ENCODE results near the gene WDPCP. TPM values are rescaled to one million over a fixed set of nuclear protein-coding genes. Genes with fewer than 3 reads are reported as not detected.

The WDPCP gene
- total RNA-seq, 1 donor from 2014 or later = 5.7 TPM

- H3K27ac Mint-ChIP-seq (ENCODE audit: unreplicated experiment) = no peak overlapping the region
- DNase-seq (ENCODE audit: low spot score) = no peak
- H3K36me3 Mint-ChIP-seq (ENCODE audit: low read depth, unreplicated experiment) = peaks cover 7% of the 10 kb centered on the region
- no peak overlapping the region for H3K4me3 Mint-ChIP-seq (ENCODE audit: unreplicated experiment)
- peaks cover 13% of the 10 kb centered on the region for H3K9me3 Mint-ChIP-seq (ENCODE audit: unreplicated experiment)
- TF ChIP-seq CTCF (IDR thresholded peaks at IDR 0.05; ENCODE audit: unreplicated experiment) = no peak
- H3K27me3 Mint-ChIP-seq (ENCODE audit: unreplicated experiment) = peaks cover 10% of the 10 kb centered on the region
- no peaks in the 10 kb centered on the region for H3K4me1 Mint-ChIP-seq (ENCODE audit: unreplicated experiment)
Observed at GRCh38 chr2:63522950-63523349, 65.3 kb downstream of the WDPCP start.

DNA sequence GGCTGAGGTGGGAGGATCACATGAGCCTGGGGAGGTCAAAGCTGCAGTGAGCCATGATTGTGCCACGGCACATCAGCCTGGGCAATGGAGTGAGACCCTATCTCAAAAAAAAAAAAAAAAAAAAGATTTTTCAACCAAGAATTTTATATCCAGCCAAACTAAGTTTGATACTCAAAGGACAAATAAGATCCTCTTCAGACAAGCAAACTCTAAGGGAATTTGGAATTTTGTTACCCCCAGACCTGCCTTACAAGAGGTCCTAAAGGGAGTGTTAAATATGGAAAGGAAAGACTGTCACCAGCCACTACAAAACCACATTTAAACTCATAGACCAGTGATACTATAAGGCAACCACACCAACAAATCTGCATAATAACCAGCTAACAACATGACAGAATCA, 67.5 kb downstream of the WDPCP start:
- Mint-ChIP-seq H3K36me3 (ENCODE audit: low read depth, unreplicated experiment) (peaks cover 7% of the 10 kb centered on the region), H3K4me3 (ENCODE audit: unreplicated experiment) (no peak overlapping the region), H3K4me1 (ENCODE audit: unreplicated experiment) (no peaks in the 10 kb centered on the region), H3K27me3 (ENCODE audit: unreplicated experiment) (peaks cover 8% of the 10 kb centered on the region), H3K9me3 (ENCODE audit: unreplicated experiment) (peaks cover 13% of the 10 kb centered on the region), H3K27ac (ENCODE audit: unreplicated experiment) (no peak overlapping the region)
- DNase-seq (ENCODE audit: low spot score) = no peak
- no peak for TF ChIP-seq CTCF (IDR thresholded peaks at IDR 0.05; ENCODE audit: unreplicated experiment)

DNA sequence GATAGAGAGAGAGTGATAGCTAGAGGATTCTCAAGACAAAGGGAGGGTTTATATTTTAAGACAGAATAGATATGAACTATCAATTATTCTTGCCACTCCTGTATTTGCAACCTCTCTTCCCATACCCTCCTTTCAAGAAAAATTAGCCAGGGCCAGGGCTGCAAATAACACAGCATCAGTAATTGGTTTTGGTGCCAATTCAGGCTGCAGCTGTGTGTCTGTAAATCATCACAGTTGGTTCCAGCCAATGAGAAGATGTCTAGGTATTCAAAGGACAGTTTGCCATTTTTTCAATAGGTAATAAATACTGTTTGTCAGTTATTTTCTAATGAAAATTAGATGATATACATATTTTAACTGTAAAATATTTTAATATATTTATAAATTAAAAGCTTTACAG, 73.5 kb downstream of the WDPCP start:
- Mint-ChIP-seq H3K4me3 (ENCODE audit: unreplicated experiment) (no peak overlapping the region), H3K9me3 (ENCODE audit: unreplicated experiment) (peaks cover 2% of the 10 kb centered on the region), H3K27me3 (ENCODE audit: unreplicated experiment) (no peaks in the 10 kb centered on the region), H3K27ac (ENCODE audit: unreplicated experiment) (no peak overlapping the region), H3K36me3 (ENCODE audit: low read depth, unreplicated experiment) (peaks cover 1% of the 10 kb centered on the region), H3K4me1 (ENCODE audit: unreplicated experiment) (no peaks in the 10 kb centered on the region)
- no peak for TF ChIP-seq CTCF (IDR thresholded peaks at IDR 0.05; ENCODE audit: unreplicated experiment)
- DNase-seq (ENCODE audit: low spot score) = no peak

DNA sequence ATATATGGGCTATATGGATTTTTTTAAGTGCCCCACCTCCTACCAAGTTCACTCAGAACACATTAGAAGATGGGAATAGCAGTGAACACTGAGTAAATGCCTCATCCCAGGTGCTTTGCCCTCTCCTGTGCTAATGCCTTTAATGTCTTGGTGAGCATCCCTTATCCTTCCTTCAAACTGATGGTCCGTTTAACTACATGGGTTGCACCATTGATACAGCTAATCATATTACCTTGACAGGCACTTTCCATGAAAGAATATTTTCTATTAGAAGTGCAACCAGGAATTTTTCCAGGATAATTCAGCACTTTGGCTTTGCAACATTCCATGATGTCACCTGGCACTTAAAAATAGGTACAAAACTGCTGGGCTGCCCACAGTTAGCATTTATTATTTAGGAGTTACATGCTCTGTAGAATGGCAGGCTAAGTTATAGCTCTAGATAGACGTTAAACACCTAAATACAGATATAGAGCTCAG, 74.0 kb downstream of the WDPCP start:
- Mint-ChIP-seq H3K4me3 (ENCODE audit: unreplicated experiment) (no peak overlapping the region), H3K36me3 (ENCODE audit: low read depth, unreplicated experiment) (no peaks in the 10 kb centered on the region), H3K4me1 (ENCODE audit: unreplicated experiment) (no peaks in the 10 kb centered on the region), H3K27ac (ENCODE audit: unreplicated experiment) (no peak overlapping the region), H3K27me3 (ENCODE audit: unreplicated experiment) (no peaks in the 10 kb centered on the region), H3K9me3 (ENCODE audit: unreplicated experiment) (no peaks in the 10 kb centered on the region)
- no peak for TF ChIP-seq CTCF (IDR thresholded peaks at IDR 0.05; ENCODE audit: unreplicated experiment)
- no peak for DNase-seq (ENCODE audit: low spot score)

DNA sequence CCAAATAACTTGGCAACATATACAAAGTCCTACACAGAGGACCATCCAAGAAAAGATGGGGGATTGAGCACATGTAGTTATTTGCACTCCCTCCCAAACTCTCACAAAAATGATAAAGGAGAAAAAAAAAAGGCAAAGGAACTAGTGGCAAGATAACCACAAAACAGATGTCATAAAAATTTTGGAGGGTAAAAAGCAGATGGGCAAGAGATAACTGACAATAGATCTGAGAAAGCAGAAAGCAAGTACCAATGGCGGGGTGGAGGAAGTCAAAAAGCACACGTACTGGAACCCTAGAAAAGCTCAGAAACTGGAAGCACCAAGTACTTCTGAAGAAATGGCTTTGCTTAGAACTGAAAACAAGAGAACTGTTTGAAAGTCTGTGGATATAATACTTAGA, 82.0 kb downstream of the WDPCP start:
- H3K4me1 Mint-ChIP-seq (ENCODE audit: unreplicated experiment) = no peaks in the 10 kb centered on the region

More for the DNA sequence above, 82.0 kb downstream of the WDPCP start:
- Mint-ChIP-seq H3K9me3 (ENCODE audit: unreplicated experiment) (no peaks in the 10 kb centered on the region), H3K4me3 (ENCODE audit: unreplicated experiment) (no peak overlapping the region), H3K27ac (ENCODE audit: unreplicated experiment) (no peak overlapping the region), H3K27me3 (ENCODE audit: unreplicated experiment) (no peaks in the 10 kb centered on the region), H3K36me3 (ENCODE audit: low read depth, unreplicated experiment) (no peaks in the 10 kb centered on the region)
- no peak for DNase-seq (ENCODE audit: low spot score)
- TF ChIP-seq CTCF (IDR thresholded peaks at IDR 0.05; ENCODE audit: unreplicated experiment) = no peak

Measured in endothelial cell (in vitro differentiated cells).